Kidney (tissue), 14 donors: ENCODE measurements around the gene RPLP2. TPM values are rescaled to one million over a fixed set of nuclear protein-coding genes. Genes with fewer than 3 reads are reported as not detected.

Experiments
- DNase-seq, 5 donors: peaks; one replicate each; pipeline ENCODE4 v3.0.0-alpha.2; 2013 to 2020
- FAIRE-seq: peaks from 2 replicates; lab custom pipeline; 2012; peaks lifted over from hg19 to GRCh38; lab: Jason Lieb, UNC
- H3K27ac ChIP-seq, 2 donors: one replicate each; pipeline ENCODE4 v1.7.0; 2013; ENCODE audit warnings: low read depth in 2 of 2, low read length in 2 of 2, inconsistent platforms in 1 of 2
- H3K27me3 ChIP-seq: one replicate; pipeline ENCODE4 v1.7.1; 2013; ENCODE audit warnings: low read length, inconsistent platforms; ENCODE audit not compliant: control insufficient read depth, insufficient read depth
- H3K36me3 ChIP-seq, 3 donors: one replicate each; pipeline versions ENCODE4 v1.7.0 to v1.7.1; 2013; ENCODE audit warnings: low read length in 3 of 3, control low read depth in 1 of 3, inconsistent platforms in 1 of 3; ENCODE audit not compliant: insufficient read depth in 3 of 3, control insufficient read depth in 2 of 3
- H3K4me1 ChIP-seq, 3 donors: one replicate each; pipeline versions ENCODE4 v1.7.0 to v1.7.1; 2013; ENCODE audit warnings: low read length in 3 of 3, inconsistent platforms in 1 of 3, low read depth in 1 of 3; ENCODE audit not compliant: control insufficient read depth in 2 of 3, insufficient read depth in 2 of 3
- H3K4me3 ChIP-seq, 3 donors: one replicate each; pipeline versions ENCODE4 v1.7.0 to v1.8.1; 2013; ENCODE audit warnings: low read length in 3 of 3, control low read depth in 1 of 3, inconsistent platforms in 1 of 3
- H3K9ac ChIP-seq, 3 donors: one replicate each; pipeline versions ENCODE4 v1.7.0 to v1.7.1; 2013; ENCODE audit warnings: low read length in 3 of 3, control low read depth in 1 of 3, inconsistent platforms in 1 of 3
- H3K9me3 ChIP-seq, 3 donors: one replicate each; pipeline versions ENCODE4 v1.7.0 to v1.7.1; 2013; ENCODE audit warnings: low read length in 3 of 3, control low read depth in 1 of 3, inconsistent platforms in 1 of 3; ENCODE audit not compliant: control insufficient read depth in 2 of 3, insufficient read depth in 1 of 3
- intact Hi-C: fragments of 100-400 bp; cut with DNase I; formaldehyde crosslinking; loops from one replicate; pipeline ENCODE4 v1.11.1; 2022
- polyA plus RNA-seq: library from polyadenylated mRNA; stranded (reverse); fragments of 350-450 nt; fragmentation: Illumina TruSeq; extraction: RNeasy Lipid Tissue Mini Kit (QIAGEN cat#74804); gene quantifications from one replicate; pipeline ENCODE4 v1.2.3, GENCODE V29; 2014; ENCODE audit warnings: low read depth, low replicate concordance; ENCODE audit not compliant: insufficient read depth
- total RNA-seq: library from RNA; stranded (reverse); fragmentation: NEBNext Ultra II Directional; extraction: Animal tissue kit (Norgen Biotek cat#: 25700); gene quantifications from one replicate; pipeline ENCODE4 v1.2.1, GENCODE V29; 2021
- TF ChIP-seq, protein P1 (sequence below): IDR thresholded peaks from 3 replicates; pipeline ENCODE4 v1.5.1; 2012; ENCODE audit warnings: mild to moderate bottlenecking, moderate library complexity, borderline replicate concordance; ENCODE audit not compliant: insufficient read depth; ENCODE audit errors: extremely low read depth
- donor health status: control.
- donor health status: control.
- donor health status: control.
- donor health status: control.
- donor health status: control.
- donor health status: DM: yes; HTN: yes; CAD: no.
- donor health status: Normal renal cell carcinoma (clear cell type).

The RPLP2 gene
- total and polyA plus RNA-seq, 2 donors from 2014 or later: 1,544 to 1,997 TPM

DNA sequence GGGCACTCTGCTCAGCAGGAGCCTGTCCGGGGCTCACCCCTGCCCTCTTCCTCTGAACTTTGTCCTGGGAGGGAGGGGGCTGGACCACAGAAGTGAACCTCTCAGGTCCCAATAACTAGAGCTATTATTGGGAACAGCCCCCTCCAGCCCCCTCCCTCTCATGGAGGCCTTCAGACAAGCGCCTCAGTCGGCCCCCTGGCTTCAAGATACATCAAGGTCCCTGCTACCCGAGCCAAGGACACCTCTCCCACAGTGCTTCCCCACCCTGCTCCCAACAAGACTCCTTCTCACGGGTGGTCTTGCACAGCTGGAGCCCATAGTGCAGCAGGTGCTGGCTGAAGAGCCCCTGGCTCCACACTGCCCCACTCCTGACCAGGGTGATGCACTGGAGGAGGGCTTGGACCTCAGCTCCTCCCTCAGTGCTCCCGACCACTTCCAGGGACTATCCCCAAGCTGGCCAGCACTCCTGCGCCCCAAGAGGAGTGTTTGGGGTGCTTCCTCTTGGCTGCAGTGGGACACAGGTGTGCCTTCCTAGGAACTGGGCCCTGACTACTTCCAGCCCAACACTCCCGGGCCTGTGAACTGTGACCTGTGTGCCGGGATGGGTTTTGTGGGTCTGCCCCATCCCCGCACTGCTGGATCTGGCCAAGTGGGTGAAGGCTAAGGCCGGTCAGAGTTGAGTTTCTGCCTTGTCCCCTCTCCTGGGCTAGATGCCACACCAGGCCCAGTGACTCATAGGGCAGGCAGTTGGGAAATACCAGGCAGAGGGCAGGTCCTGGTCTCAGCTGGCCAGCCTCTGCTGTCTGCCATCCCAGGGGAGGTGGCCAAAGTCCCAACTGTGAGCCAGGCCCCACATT, 11.1 kb downstream of the RPLP2 start:
- Histone ChIP-seq H3K4me1 (peaks cover 0 to 29% (median 22%) of the 10 kb centered on the region in 3 donors), H3K9me3 (no peaks in the 10 kb centered on the region), H3K36me3 (peaks cover 0 to 4% (median 0%) of the 10 kb centered on the region in 3 donors), H3K4me3 (peak overlapping the region; percentile 46 to 84 (median 78)), H3K9ac (peak overlapping the region in 2 of 3 donors; percentile 20 to 82), H3K27ac (peak overlapping the region; percentile 85 to 92), H3K27me3 (no peaks in the 10 kb centered on the region)
- intact Hi-C loops: no loop called here
- TF ChIP-seq, protein P1, sequence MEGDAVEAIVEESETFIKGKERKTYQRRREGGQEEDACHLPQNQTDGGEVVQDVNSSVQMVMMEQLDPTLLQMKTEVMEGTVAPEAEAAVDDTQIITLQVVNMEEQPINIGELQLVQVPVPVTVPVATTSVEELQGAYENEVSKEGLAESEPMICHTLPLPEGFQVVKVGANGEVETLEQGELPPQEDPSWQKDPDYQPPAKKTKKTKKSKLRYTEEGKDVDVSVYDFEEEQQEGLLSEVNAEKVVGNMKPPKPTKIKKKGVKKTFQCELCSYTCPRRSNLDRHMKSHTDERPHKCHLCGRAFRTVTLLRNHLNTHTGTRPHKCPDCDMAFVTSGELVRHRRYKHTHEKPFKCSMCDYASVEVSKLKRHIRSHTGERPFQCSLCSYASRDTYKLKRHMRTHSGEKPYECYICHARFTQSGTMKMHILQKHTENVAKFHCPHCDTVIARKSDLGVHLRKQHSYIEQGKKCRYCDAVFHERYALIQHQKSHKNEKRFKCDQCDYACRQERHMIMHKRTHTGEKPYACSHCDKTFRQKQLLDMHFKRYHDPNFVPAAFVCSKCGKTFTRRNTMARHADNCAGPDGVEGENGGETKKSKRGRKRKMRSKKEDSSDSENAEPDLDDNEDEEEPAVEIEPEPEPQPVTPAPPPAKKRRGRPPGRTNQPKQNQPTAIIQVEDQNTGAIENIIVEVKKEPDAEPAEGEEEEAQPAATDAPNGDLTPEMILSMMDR: no peak
- DNase-seq: peak in 1 of 5 donors; percentile 93
- no peak for FAIRE-seq

DNA sequence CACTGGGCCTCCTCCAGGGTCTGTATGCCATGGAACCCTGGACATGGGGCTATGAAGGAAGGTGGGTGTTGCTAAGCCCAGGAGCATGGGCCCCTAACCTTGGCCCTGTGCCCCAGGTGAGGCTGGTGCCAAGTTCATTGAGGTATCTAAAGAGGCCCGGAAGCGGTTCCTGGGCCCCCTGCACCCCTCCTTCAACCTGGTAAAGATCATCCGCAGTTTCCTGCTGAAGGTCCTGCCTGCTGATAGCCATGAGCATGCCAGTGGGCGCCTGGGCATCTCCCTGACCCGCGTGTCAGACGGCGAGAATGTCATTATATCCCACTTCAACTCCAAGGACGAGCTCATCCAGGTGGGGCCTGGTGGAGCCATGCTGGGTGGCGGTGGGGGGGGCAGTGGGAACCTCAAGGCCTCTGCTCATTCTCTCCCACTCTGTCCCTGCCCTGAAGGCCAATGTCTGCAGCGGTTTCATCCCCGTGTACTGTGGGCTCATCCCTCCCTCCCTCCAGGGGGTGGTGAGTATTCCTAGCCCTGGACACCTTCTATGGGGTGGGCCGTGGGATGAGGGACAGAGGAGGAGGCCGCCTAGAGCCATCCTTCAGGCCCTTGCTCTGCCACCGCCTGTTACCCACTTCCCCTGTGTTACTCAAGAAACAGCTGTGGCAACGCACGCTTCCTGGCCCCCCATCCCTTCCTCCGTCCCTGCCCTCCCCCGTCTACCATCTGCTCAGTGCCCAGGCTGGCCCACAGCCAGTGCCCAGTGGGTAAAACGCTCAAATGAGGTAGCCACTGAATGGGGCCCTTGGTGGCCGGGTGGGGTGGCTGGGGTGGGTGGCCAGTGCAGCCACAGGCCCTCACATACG, 12.0 kb downstream of the RPLP2 start:
- FAIRE-seq (no peak), DNase-seq (no peak)
- H3K9ac ChIP-seq: peak overlapping the region in 1 of 3 donors; percentile 82
- peaks cover 0 to 29% (median 22%) of the 10 kb centered on the region in 3 donors for H3K4me1 ChIP-seq
- TF ChIP-seq, protein P1: no peak
- H3K36me3 ChIP-seq: peaks cover 0 to 4% (median 0%) of the 10 kb centered on the region in 3 donors
- no peaks in the 10 kb centered on the region for H3K27me3 ChIP-seq
- intact Hi-C loops: no loop called here
- H3K27ac ChIP-seq: peak overlapping the region; percentile 85 to 90
- no peaks in the 10 kb centered on the region for H3K9me3 ChIP-seq
- peak overlapping the region in 2 of 3 donors; percentile 7 to 84 for H3K4me3 ChIP-seq

DNA sequence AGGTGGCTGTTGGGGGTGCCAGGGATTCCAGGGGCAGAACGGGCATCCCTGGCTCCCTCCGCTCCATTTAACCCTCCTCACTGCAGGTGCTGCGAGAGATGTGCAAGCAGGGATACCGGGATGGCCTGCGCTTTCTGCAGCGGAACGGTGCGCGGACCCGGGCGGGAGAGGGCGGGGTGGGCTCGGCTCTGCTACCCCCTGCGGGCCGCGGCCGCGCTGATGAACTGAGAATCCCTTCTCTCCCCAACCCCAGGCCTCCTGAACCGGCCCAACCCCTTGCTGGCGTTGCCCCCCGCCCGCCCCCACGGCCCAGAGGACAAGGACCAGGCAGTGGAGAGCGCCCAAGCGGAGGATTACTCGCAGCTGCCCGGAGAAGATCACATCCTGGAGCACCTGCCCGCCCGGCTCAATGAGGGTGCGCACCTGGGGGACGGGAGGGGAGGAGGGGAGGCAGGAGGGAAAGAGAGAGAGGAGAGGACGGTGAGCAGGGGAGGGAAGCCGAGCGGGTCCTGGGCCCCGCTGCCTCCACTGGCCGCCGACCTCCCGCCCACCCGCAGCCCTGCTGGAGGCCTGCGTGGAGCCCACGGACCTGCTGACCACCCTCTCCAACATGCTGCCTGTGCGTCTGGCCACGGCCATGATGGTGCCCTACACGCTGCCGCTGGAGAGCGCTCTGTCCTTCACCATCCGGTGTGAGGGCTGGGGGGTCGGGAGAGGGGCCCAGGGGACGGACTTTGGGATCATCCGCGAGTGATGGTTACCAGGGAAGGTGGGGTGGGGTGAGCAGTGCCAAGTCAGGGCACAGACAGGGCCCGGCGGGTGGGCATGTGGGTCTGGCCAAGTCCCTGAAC, 13.9 kb downstream of the RPLP2 start:
- peaks cover 0 to 4% (median 0%) of the 10 kb centered on the region in 3 donors for H3K36me3 ChIP-seq
- no peak overlapping the region for H3K27ac ChIP-seq
- FAIRE-seq: no peak
- intact Hi-C loops: no loop called here
- no peak for DNase-seq
- H3K4me3 ChIP-seq: no peak overlapping the region
- TF ChIP-seq, protein P1: no peak
- H3K9me3 ChIP-seq: no peaks in the 10 kb centered on the region
- H3K4me1 ChIP-seq: peaks cover 0 to 39% (median 27%) of the 10 kb centered on the region in 3 donors
- no peaks in the 10 kb centered on the region for H3K27me3 ChIP-seq
- H3K9ac ChIP-seq: no peak overlapping the region
